CD4-positive, CD25-positive, alpha-beta regulatory T cell (primary cell): Measurements from ENCODE around the gene SMG6. TPM values are rescaled to one million over a fixed set of nuclear protein-coding genes. Genes with fewer than 3 reads are reported as not detected.
"Not testable (repeated sequence)": the region's sequence is repeated elsewhere in the genome, so short reads cannot be mapped to it uniquely, and the experiment has no call there.

Experiments used
- ATAC-seq, 2 donors: fragments of 150-1000 bp; cut with Tn5 transposase; one replicate each; pipeline ENCODE4 v1.10.0; 2021; ENCODE audit warnings: low read depth in 2 of 2, moderate number of reproducible peaks in 2 of 2, moderate library complexity in 1 of 2
- DNase-seq, 3 donors: peaks; one replicate each; pipeline versions ENCODE4 v3.0.0 to v3.0.0-alpha.2; 2012 to 2022; ENCODE audit warnings: mixed read lengths in 1 of 3
- H3K27ac ChIP-seq: one replicate; pipeline ENCODE4 v1.7.0; 2013; ENCODE audit warnings: mild to moderate bottlenecking, low read length; ENCODE audit not compliant: insufficient read depth, poor library complexity, severe bottlenecking
- H3K27me3 ChIP-seq: one replicate; pipeline ENCODE4 v1.7.0; 2013; ENCODE audit warnings: low read length; ENCODE audit not compliant: control insufficient read depth, insufficient read depth
- H3K36me3 ChIP-seq: one replicate; pipeline ENCODE4 v1.7.0; 2013; ENCODE audit warnings: mild to moderate bottlenecking, low read length, moderate library complexity; ENCODE audit not compliant: control insufficient read depth, insufficient read depth
- H3K4me1 ChIP-seq: 2 replicates; pipeline ENCODE4 v1.7.0; 2013; ENCODE audit warnings: mild to moderate bottlenecking, low read length; ENCODE audit not compliant: insufficient read depth, control insufficient read depth, poor library complexity, severe bottlenecking
- H3K4me3 ChIP-seq: one replicate; pipeline ENCODE4 v1.7.0; 2013; ENCODE audit warnings: low read depth, mild to moderate bottlenecking, low read length, moderate library complexity
- H3K9me3 ChIP-seq, 2 experiments: 1 replicate in 1 of 2; 2 replicates in 1 of 2; pipeline ENCODE4 v1.7.0; 2013; ENCODE audit warnings: low read length in 2 of 2, mild to moderate bottlenecking in 1 of 2, moderate library complexity in 1 of 2; ENCODE audit not compliant: control insufficient read depth in 2 of 2
- H3K27ac Mint-ChIP-seq, 3 donors: one replicate each; pipeline ENCODE4 v1.8.0; 2020 to 2022; ENCODE audit warnings: mild to moderate bottlenecking in 3 of 3, mixed read lengths in 3 of 3, moderate library complexity in 2 of 3
- H3K27me3 Mint-ChIP-seq: one replicate; pipeline ENCODE4 v1.8.0; 2022; ENCODE audit warnings: mild to moderate bottlenecking, mixed read lengths
- H3K36me3 Mint-ChIP-seq: one replicate; pipeline ENCODE4 v1.8.0; 2020; ENCODE audit warnings: mixed read lengths
- H3K4me1 Mint-ChIP-seq, 4 donors: one replicate each; pipeline ENCODE4 v1.8.0; 2020 to 2022; ENCODE audit warnings: mixed read lengths in 4 of 4, mild to moderate bottlenecking in 1 of 4
- H3K4me3 Mint-ChIP-seq, 4 donors: one replicate each; pipeline ENCODE4 v1.8.0; 2020 to 2022; ENCODE audit warnings: mild to moderate bottlenecking in 4 of 4, mixed read lengths in 4 of 4, moderate library complexity in 3 of 4
- H3K9me3 Mint-ChIP-seq, 7 donors: one replicate each; pipeline ENCODE4 v1.8.0; 2020 to 2022; ENCODE audit warnings: mixed read lengths in 7 of 7, mild to moderate bottlenecking in 3 of 7, moderate library complexity in 2 of 7
- polyA plus RNA-seq, 4 donors: library from polyadenylated mRNA; unstranded; fragments of 300-500 nt; fragmentation: Illumina TruSeq; gene quantifications; one replicate each; pipeline ENCODE4 v1.2.3, GENCODE V29; 2021
- total RNA-seq: library from RNA; stranded (reverse); gene quantifications from one replicate; pipeline ENCODE4 v1.2.3, GENCODE V29; 2022

The SMG6 gene
- total and polyA plus RNA-seq, 5 donors from 2014 or later = 3.3 to 42.9 (median 4.9) TPM

GRCh38 chr17:2171702-2172076 lies 131.9 kb downstream of the SMG6 start:
- Mint-ChIP-seq H3K27ac (peak overlapping the region in 1 of 3 donors; percentile 44), H3K9me3 (no peaks in the 10 kb centered on the region), H3K4me3 (no peak overlapping the region), H3K36me3 (peaks cover 46% of the 10 kb centered on the region), H3K4me1 (peaks cover 0 to 4% (median 1%) of the 10 kb centered on the region in 4 donors), H3K27me3 (no peaks in the 10 kb centered on the region)
- Histone ChIP-seq H3K27ac (no peak overlapping the region), H3K4me1 (no peaks in the 10 kb centered on the region), H3K9me3 (no peaks in the 10 kb centered on the region), H3K4me3 (no peak overlapping the region), H3K27me3 (no peaks in the 10 kb centered on the region), H3K36me3 (peaks cover 52% of the 10 kb centered on the region)
- no peak for DNase-seq
- ATAC-seq = no peak

- H3K4me3 ChIP-seq = no peak overlapping the region
- Mint-ChIP-seq H3K36me3 (peaks cover 40% of the 10 kb centered on the region), H3K27ac (no peak overlapping the region), H3K4me3 (no peak overlapping the region), H3K4me1 (peaks cover 0 to 4% (median 0%) of the 10 kb centered on the region in 4 donors), H3K9me3 (no peaks in the 10 kb centered on the region), H3K27me3 (no peaks in the 10 kb centered on the region)
- peak in 1 of 2 donors; percentile 31 for ATAC-seq
- no peaks in the 10 kb centered on the region for H3K27me3 ChIP-seq
- H3K36me3 ChIP-seq = peaks cover 55% of the 10 kb centered on the region
- DNase-seq = peak in 1 of 3 donors; percentile 44
- no peaks in the 10 kb centered on the region for H3K9me3 ChIP-seq
- no peak overlapping the region for H3K27ac ChIP-seq
- H3K4me1 ChIP-seq = no peaks in the 10 kb centered on the region
Observed at GRCh38 chr17:2170023-2170422, 133.6 kb downstream of the SMG6 start.

GRCh38 chr17:2165723-2166122 lies 137.9 kb downstream of the SMG6 start:
- peaks cover 42% of the 10 kb centered on the region for H3K36me3 ChIP-seq

GRCh38 chr17:2158396-2158780 lies 145.2 kb downstream of the SMG6 start:
- DNase-seq (no peak), ATAC-seq (no peak)
- peaks cover 0 to 2% (median 0%) of the 10 kb centered on the region in 4 donors for H3K4me1 Mint-ChIP-seq
- H3K36me3 Mint-ChIP-seq = peaks cover 25% of the 10 kb centered on the region
- no peak overlapping the region for H3K27ac Mint-ChIP-seq
- Histone ChIP-seq H3K4me3 (no peak overlapping the region), H3K36me3 (peaks cover 29% of the 10 kb centered on the region), H3K4me1 (no peaks in the 10 kb centered on the region), H3K27ac (no peak overlapping the region), H3K9me3 (no peaks in the 10 kb centered on the region), H3K27me3 (no peaks in the 10 kb centered on the region)
- H3K4me3 Mint-ChIP-seq = no peak overlapping the region
- no peaks in the 10 kb centered on the region for H3K9me3 Mint-ChIP-seq
- no peaks in the 10 kb centered on the region for H3K27me3 Mint-ChIP-seq

More at GRCh38 chr17:2165723-2166122, 137.9 kb downstream of the SMG6 start:
- not testable (repeated sequence) for H3K27ac ChIP-seq, H3K27me3 ChIP-seq, DNase-seq, H3K4me3 Mint-ChIP-seq, H3K9me3 ChIP-seq, H3K4me1 ChIP-seq, H3K4me1 Mint-ChIP-seq, H3K27me3 Mint-ChIP-seq, H3K27ac Mint-ChIP-seq, H3K4me3 ChIP-seq, H3K9me3 Mint-ChIP-seq, ATAC-seq
- peaks cover 30% of the 10 kb centered on the region for H3K36me3 Mint-ChIP-seq

DNA sequence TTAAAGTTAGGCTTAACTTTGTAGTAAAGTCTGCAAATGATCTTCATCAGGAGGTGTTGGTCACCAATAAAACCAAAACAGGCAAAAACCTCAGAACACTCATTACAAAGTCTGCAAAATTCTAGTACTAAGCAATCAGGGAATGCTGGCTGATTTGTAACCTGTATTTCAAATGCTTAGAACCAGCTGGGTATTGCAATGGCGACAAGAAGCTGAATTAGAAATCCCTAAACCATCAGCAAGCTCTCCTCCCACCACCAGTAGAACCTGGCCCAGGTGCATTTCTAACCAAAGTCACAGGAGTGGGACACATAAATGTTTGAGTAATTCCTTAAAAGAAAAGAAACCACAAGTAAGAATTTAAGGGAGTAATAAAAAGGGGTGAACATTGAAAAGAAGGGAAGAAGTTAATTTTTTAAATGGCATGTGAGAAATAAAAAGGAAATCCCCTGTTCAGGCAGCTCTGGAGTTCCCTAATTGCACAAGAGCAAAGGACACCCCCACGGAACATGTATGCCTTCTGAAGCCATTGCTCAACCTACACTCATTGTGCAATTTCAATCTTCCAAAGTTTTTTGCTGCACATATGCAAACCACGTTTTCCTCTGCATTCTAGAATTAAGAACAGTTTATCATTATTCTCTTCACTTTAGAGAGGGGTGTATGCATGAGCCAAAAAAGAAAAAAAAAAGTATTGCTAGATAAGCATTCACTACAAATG lies 145.8 kb downstream of the SMG6 start:
- peaks cover 30% of the 10 kb centered on the region for H3K36me3 Mint-ChIP-seq
- H3K4me1 Mint-ChIP-seq = peaks cover 0 to 2% (median 0%) of the 10 kb centered on the region in 4 donors
- H3K4me1 ChIP-seq = no peaks in the 10 kb centered on the region
- H3K27ac Mint-ChIP-seq = peak overlapping the region in 1 of 3 donors; percentile 65
- H3K4me3 Mint-ChIP-seq = no peak overlapping the region
- H3K27me3 Mint-ChIP-seq = no peaks in the 10 kb centered on the region
- no peak for ATAC-seq
- no peaks in the 10 kb centered on the region for H3K9me3 ChIP-seq
- no peak overlapping the region for H3K27ac ChIP-seq
- no peaks in the 10 kb centered on the region for H3K27me3 ChIP-seq
- no peak overlapping the region for H3K4me3 ChIP-seq
- no peaks in the 10 kb centered on the region for H3K9me3 Mint-ChIP-seq
- DNase-seq = no peak
- H3K36me3 ChIP-seq = peaks cover 32% of the 10 kb centered on the region

DNA sequence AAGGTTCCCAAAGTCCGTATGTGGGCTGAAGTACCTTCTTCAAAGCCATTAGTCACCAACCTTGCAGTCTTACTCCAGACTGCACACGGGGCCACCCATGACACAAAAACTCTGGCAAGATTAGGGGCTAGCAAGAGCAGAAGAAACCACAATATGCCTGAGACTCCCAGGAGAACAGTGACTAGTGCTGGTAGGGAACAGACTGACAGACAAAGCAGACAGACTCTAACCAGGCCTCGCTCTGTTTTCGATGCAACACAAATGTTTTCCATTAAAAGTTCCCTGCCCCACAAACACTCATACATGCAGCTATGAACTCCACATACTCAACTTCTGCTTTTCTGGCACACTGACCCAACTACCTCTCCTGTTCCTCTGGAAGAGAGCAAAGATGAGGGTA lies 146.5 kb downstream of the SMG6 start:
- no peak for DNase-seq
- Histone ChIP-seq H3K9me3 (no peaks in the 10 kb centered on the region), H3K4me1 (no peaks in the 10 kb centered on the region), H3K4me3 (no peak overlapping the region), H3K27me3 (no peaks in the 10 kb centered on the region), H3K27ac (no peak overlapping the region), H3K36me3 (peaks cover 32% of the 10 kb centered on the region)
- Mint-ChIP-seq H3K27ac (peak overlapping the region in 2 of 3 donors; percentile 61 to 65), H3K9me3 (no peaks in the 10 kb centered on the region), H3K4me3 (no peak overlapping the region), H3K36me3 (peaks cover 33% of the 10 kb centered on the region), H3K27me3 (no peaks in the 10 kb centered on the region), H3K4me1 (peaks cover 0 to 4% (median 0%) of the 10 kb centered on the region in 4 donors)
- ATAC-seq = no peak

- Mint-ChIP-seq H3K4me1 (peaks cover 0 to 4% (median 0%) of the 10 kb centered on the region in 4 donors), H3K27me3 (no peaks in the 10 kb centered on the region), H3K27ac (peak overlapping the region in 1 of 3 donors; percentile 61), H3K9me3 (no peaks in the 10 kb centered on the region), H3K4me3 (no peak overlapping the region), H3K36me3 (peaks cover 35% of the 10 kb centered on the region)
- H3K27ac ChIP-seq = no peak overlapping the region
- H3K4me3 ChIP-seq = no peak overlapping the region
- no peaks in the 10 kb centered on the region for H3K9me3 ChIP-seq
- H3K36me3 ChIP-seq = peaks cover 32% of the 10 kb centered on the region
- ATAC-seq = no peak
- H3K27me3 ChIP-seq = no peaks in the 10 kb centered on the region
- no peaks in the 10 kb centered on the region for H3K4me1 ChIP-seq
- no peak for DNase-seq
Observed at GRCh38 chr17:2156666-2157065, 146.9 kb downstream of the SMG6 start.

DNA sequence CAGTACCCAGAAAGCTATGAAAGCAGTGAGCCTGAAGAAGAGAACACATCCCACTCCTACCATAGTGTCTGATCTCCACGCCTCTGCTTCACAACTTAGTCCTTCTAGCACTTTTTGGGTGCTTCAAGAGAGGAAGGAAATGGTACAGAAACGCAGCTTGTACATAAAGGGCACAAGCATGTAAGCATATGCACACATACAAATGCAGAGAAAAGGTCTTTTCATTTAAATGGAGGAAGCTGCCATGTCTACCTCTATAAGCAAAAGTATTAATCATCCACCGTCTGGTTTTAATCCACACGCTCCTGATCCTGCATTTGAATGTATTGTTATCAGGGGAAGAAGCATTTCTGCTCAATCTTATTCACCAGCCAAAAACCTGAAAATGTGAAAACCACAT lies 148.0 kb downstream of the SMG6 start:
- peaks cover 40% of the 10 kb centered on the region for H3K36me3 Mint-ChIP-seq
- Histone ChIP-seq H3K27me3 (no peaks in the 10 kb centered on the region), H3K27ac (no peak overlapping the region), H3K4me1 (no peaks in the 10 kb centered on the region), H3K36me3 (peaks cover 39% of the 10 kb centered on the region), H3K9me3 (no peaks in the 10 kb centered on the region), H3K4me3 (no peak overlapping the region)
- ATAC-seq (no peak), DNase-seq (no peak)
- no peaks in the 10 kb centered on the region for H3K9me3 Mint-ChIP-seq
- H3K4me1 Mint-ChIP-seq = peaks cover 0 to 3% (median under 1%) of the 10 kb centered on the region in 4 donors
- no peaks in the 10 kb centered on the region for H3K27me3 Mint-ChIP-seq
- peak overlapping the region in 1 of 3 donors; percentile 23 for H3K27ac Mint-ChIP-seq
- no peak overlapping the region for H3K4me3 Mint-ChIP-seq
